COLO668 (cell line): ENCODE data around the gene RNF7.
"Not testable (repeated sequence)": the region's sequence is repeated elsewhere in the genome, so short reads cannot be mapped to it uniquely, and the experiment has no call there.

Experiments
- DNase-seq: peaks from one replicate; lab custom pipeline; 2025; ENCODE audit not compliant: unreplicated experiment; lab: John Stamatoyannopoulos, UW

Gene RNF7

GRCh38 chr3:141738022-141738890 is at the start of gene RNF7:
TSS of gene RNF7 (plus strand) at chr3:141738298. CDS start at chr3:141738342, 44 bp downstream.
- peak; percentile 94 for DNase-seq

- no peak for DNase-seq
These were observed 47.5 kb upstream of the RNF7 start for GRCh38 chr3:141690431-141691072.

- DNase-seq = not testable (repeated sequence)
These were observed 46.6 kb upstream of the RNF7 start for GRCh38 chr3:141691471-141691870.

GRCh38 chr3:141692973-141693372 is 45.1 kb upstream of the RNF7 start:
- DNase-seq = not testable (repeated sequence)

GRCh38 chr3:141699324-141699723 is 38.8 kb upstream of the RNF7 start:
- no peak for DNase-seq

GRCh38 chr3:141699897-141700296 is 38.2 kb upstream of the RNF7 start:
- DNase-seq = no peak

GRCh38 chr3:141703367-141703766 is 34.7 kb upstream of the RNF7 start:
- DNase-seq = not testable (repeated sequence)

GRCh38 chr3:141707741-141708203 is 30.3 kb upstream of the RNF7 start:
- DNase-seq = no peak

GRCh38 chr3:141708367-141708766 is 29.7 kb upstream of the RNF7 start:
- no peak for DNase-seq

GRCh38 chr3:141709126-141709770 is 28.9 kb upstream of the RNF7 start:
- no peak for DNase-seq

GRCh38 chr3:141710121-141710520 is 28.0 kb upstream of the RNF7 start:
- DNase-seq = no peak

- DNase-seq = no peak
These were observed 27.0 kb upstream of the RNF7 start for GRCh38 chr3:141710888-141711616.

GRCh38 chr3:141714671-141715070 is 23.4 kb upstream of the RNF7 start:
- DNase-seq = no peak

GRCh38 chr3:141722081-141722480 is 16.0 kb upstream of the RNF7 start:
- DNase-seq = no peak

GRCh38 chr3:141722648-141723047 is 15.4 kb upstream of the RNF7 start:
- no peak for DNase-seq

GRCh38 chr3:141723255-141723654 is 14.8 kb upstream of the RNF7 start:
- DNase-seq = no peak

GRCh38 chr3:141724186-141724585 is 13.9 kb upstream of the RNF7 start:
- no peak for DNase-seq

GRCh38 chr3:141725036-141725435 is 13.1 kb upstream of the RNF7 start:
- no peak for DNase-seq

- no peak for DNase-seq
These were observed 11.6 kb upstream of the RNF7 start for GRCh38 chr3:141726483-141726882.

GRCh38 chr3:141728355-141728892 is 9.7 kb upstream of the RNF7 start:
- no peak for DNase-seq

GRCh38 chr3:141729240-141729639 is 8.9 kb upstream of the RNF7 start:
- DNase-seq = no peak
